Natural killer cell (primary cell): ENCODE measurements around the gene MRPS24. TPM values are rescaled to one million over a fixed set of nuclear protein-coding genes. Genes with fewer than 3 reads are reported as not detected.

Experiments
- ATAC-seq, 3 donors: fragments of 150-1000 bp in 2 of 3; fragments of 200-7000 bp in 1 of 3; cut with Tn5 transposase; 1 replicate in 1 of 3; 2 replicates in 2 of 3; pipeline ENCODE4 v1.10.0; 2021; ENCODE audit warnings: mild to moderate bottlenecking in 2 of 3, moderate library complexity in 2 of 3
- DNase-seq, 2 donors: peaks; one replicate each; pipeline versions ENCODE4 v3.0.0 to v3.0.0-alpha.2; 2013 to 2021; ENCODE audit warnings: mixed read lengths in 1 of 2
- H3K27ac ChIP-seq: one replicate; pipeline ENCODE4 v1.5.1; 2013; ENCODE audit warnings: mild to moderate bottlenecking, low read length
- H3K27me3 ChIP-seq: one replicate; pipeline ENCODE4 v1.6.1; 2013; ENCODE audit warnings: low read length; ENCODE audit not compliant: control insufficient read depth, insufficient read depth
- H3K36me3 ChIP-seq: one replicate; pipeline ENCODE4 v1.6.1; 2013; ENCODE audit warnings: low read length; ENCODE audit not compliant: control insufficient read depth, insufficient read depth
- H3K4me1 ChIP-seq: one replicate; pipeline ENCODE4 v1.6.1; 2013; ENCODE audit warnings: low read length; ENCODE audit not compliant: control insufficient read depth, insufficient read depth
- H3K4me3 ChIP-seq: one replicate; pipeline ENCODE4 v1.5.1; 2013; ENCODE audit warnings: low read length
- H3K9me3 ChIP-seq: one replicate; pipeline ENCODE4 v1.6.1; 2013; ENCODE audit warnings: low read length; ENCODE audit not compliant: control insufficient read depth, insufficient read depth
- H3K27ac Mint-ChIP-seq, 2 donors: one replicate each; pipeline ENCODE4 v1.8.0; 2022; ENCODE audit warnings: mild to moderate bottlenecking in 2 of 2, mixed read lengths in 2 of 2, moderate library complexity in 1 of 2
- H3K27me3 Mint-ChIP-seq, 2 donors: one replicate each; pipeline ENCODE4 v1.8.0; 2022; ENCODE audit warnings: low read depth in 2 of 2, mixed read lengths in 2 of 2
- H3K36me3 Mint-ChIP-seq: one replicate; pipeline ENCODE4 v1.8.0; 2022; ENCODE audit warnings: mixed read lengths
- H3K4me1 Mint-ChIP-seq, 2 donors: one replicate each; pipeline ENCODE4 v1.8.0; 2022; ENCODE audit warnings: mixed read lengths in 2 of 2
- H3K4me3 Mint-ChIP-seq: one replicate; pipeline ENCODE4 v1.8.0; 2022; ENCODE audit warnings: mild to moderate bottlenecking, moderate library complexity, mixed read lengths
- H3K9me3 Mint-ChIP-seq, 2 donors: one replicate each; pipeline ENCODE4 v1.8.0; 2022; ENCODE audit warnings: mixed read lengths in 2 of 2
- WGBS: methylation state at CpG from one replicate; pipeline ENCODE4 v1.1.7; 2013; ENCODE audit warnings: missing lambda C conversion rate; ENCODE audit not compliant: insufficient coverage; 5-methylcytosine and 5-hydroxymethylcytosine counted together
- intact Hi-C: fragments of 100-400 bp; cut with micrococcal nuclease; formaldehyde crosslinking; loops from one replicate; pipeline ENCODE4 v1.14.2; 2022
- total RNA-seq, 4 donors: library from RNA; stranded (reverse); fragments of 120-200 nt in 1 of 4; gene quantifications; one replicate each; pipeline versions ENCODE4 v1.2.3 to v1.2.4, GENCODE V29; 2013 to 2022
- TF ChIP-seq, protein P1 (sequence below): fragments of 200-600 bp; IDR thresholded peaks from one replicate; pipeline ENCODE4 v1.8.0; 2022; ENCODE audit warnings: antibody characterized with exemption

MRPS24 gene
- total RNA-seq, 3 donors from 2014 or later (not counting 1 experiment from before 2014, with no cell fraction given) = 34.8 to 37.4 (median 35.7) TPM

DNA sequence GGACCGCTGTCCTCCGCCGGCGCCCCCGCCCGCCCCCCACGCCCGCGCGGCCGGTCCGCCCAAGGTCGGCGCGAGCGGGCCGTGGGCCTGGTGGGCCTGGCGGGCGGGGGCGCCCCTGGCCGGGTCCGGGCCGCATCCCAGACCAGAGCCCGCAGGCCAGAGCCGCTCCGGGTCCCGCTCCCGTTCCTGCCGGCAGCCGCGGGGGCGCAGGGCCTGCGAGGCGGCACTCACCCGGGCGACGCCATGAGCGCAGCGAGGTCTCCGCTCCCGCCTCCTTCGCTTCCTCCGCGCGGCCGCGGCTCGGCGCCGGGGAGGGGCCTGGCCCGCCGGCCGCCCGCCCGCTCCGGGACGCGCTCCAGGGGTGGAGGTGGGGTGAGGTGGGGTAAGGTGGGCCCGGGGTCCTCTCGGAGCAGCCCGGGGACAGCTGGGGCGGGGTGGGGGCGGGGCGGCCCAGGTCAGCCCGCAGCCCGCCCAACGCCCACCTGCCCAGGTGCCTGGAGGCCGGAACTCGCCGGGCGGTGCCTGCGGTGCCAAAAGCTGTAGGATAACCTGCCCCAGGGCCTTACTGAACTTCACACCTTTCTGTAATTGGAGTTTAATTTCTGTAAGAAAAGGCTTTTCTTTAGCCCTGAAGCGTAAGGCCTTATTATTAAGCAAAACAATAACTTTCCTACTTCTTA, 37.2 kb upstream of the MRPS24 start, which contains the start of gene URGCP:
URGCP (minus strand) TSS at position 266 of the 680 bp plus-strand sequence; CDS start at position 245, 21 bp downstream.
- no peaks in the 10 kb centered on the region for H3K36me3 ChIP-seq
- H3K4me3 Mint-ChIP-seq = peak within 1 kb of the TSS; percentile 95
- WGBS = under 1% methylated on average over 72 of the region's 73 CpGs
- H3K36me3 Mint-ChIP-seq = no peaks in the 10 kb centered on the region
- no peaks in the 10 kb centered on the region for H3K9me3 Mint-ChIP-seq
- peak within 1 kb of the TSS; percentile 81 to 82 for H3K27ac Mint-ChIP-seq
- H3K27me3 Mint-ChIP-seq = no peaks in the 10 kb centered on the region
- no peak within 1 kb of the TSS for H3K27ac ChIP-seq
- intact Hi-C loops = no loop called here
- TF ChIP-seq, protein P1, sequence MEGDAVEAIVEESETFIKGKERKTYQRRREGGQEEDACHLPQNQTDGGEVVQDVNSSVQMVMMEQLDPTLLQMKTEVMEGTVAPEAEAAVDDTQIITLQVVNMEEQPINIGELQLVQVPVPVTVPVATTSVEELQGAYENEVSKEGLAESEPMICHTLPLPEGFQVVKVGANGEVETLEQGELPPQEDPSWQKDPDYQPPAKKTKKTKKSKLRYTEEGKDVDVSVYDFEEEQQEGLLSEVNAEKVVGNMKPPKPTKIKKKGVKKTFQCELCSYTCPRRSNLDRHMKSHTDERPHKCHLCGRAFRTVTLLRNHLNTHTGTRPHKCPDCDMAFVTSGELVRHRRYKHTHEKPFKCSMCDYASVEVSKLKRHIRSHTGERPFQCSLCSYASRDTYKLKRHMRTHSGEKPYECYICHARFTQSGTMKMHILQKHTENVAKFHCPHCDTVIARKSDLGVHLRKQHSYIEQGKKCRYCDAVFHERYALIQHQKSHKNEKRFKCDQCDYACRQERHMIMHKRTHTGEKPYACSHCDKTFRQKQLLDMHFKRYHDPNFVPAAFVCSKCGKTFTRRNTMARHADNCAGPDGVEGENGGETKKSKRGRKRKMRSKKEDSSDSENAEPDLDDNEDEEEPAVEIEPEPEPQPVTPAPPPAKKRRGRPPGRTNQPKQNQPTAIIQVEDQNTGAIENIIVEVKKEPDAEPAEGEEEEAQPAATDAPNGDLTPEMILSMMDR = no peak
- DNase-seq (peak; percentile 44 to 75), ATAC-seq (peak; percentile 87 to 96 (median 94))
- H3K4me1 Mint-ChIP-seq = peaks cover 18 to 36% of the 10 kb centered on the region in 2 donors
- no peaks in the 10 kb centered on the region for H3K9me3 ChIP-seq
- H3K4me1 ChIP-seq = peaks cover 13% of the 10 kb centered on the region
- peak within 1 kb of the TSS; percentile 46 for H3K4me3 ChIP-seq
- no peaks in the 10 kb centered on the region for H3K27me3 ChIP-seq

DNA sequence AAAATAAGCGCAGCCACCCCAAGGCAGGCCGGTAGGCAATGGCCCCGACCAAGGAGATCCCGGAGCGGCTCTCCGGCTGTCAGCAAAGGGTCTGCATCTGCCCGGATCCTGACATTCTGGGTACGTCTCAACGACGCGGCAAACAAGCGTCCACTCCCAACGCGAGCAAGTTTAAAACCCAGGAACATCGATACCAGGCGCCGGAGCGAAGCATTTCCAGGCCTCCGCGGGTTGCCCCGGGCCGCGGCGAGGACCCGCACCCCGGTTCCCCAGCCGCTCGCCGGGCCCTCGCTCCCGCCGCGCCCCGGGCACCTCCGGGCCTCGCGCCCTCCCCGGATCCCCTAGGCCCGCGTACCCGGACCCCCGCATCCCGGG, 36.6 kb upstream of the MRPS24 start:
- no peaks in the 10 kb centered on the region for H3K36me3 ChIP-seq
- peak; percentile 28 to 55 (median 45) for ATAC-seq
- TF ChIP-seq, protein P1 = no peak
- Mint-ChIP-seq H3K27ac (peak overlapping the region; percentile 81 to 82), H3K4me3 (peak overlapping the region; percentile 95), H3K9me3 (no peaks in the 10 kb centered on the region), H3K36me3 (no peaks in the 10 kb centered on the region), H3K27me3 (no peaks in the 10 kb centered on the region), H3K4me1 (peaks cover 18 to 37% of the 10 kb centered on the region in 2 donors)
- intact Hi-C loops = no loop called here
- under 1% methylated on average over 43 of the region's 43 CpGs for WGBS
- no peak overlapping the region for H3K27ac ChIP-seq
- H3K27me3 ChIP-seq = no peaks in the 10 kb centered on the region
- H3K9me3 ChIP-seq = no peaks in the 10 kb centered on the region
- peak in 1 of 2 donors; percentile 46 for DNase-seq
- peak overlapping the region; percentile 46 for H3K4me3 ChIP-seq
- peaks cover 13% of the 10 kb centered on the region for H3K4me1 ChIP-seq

DNA sequence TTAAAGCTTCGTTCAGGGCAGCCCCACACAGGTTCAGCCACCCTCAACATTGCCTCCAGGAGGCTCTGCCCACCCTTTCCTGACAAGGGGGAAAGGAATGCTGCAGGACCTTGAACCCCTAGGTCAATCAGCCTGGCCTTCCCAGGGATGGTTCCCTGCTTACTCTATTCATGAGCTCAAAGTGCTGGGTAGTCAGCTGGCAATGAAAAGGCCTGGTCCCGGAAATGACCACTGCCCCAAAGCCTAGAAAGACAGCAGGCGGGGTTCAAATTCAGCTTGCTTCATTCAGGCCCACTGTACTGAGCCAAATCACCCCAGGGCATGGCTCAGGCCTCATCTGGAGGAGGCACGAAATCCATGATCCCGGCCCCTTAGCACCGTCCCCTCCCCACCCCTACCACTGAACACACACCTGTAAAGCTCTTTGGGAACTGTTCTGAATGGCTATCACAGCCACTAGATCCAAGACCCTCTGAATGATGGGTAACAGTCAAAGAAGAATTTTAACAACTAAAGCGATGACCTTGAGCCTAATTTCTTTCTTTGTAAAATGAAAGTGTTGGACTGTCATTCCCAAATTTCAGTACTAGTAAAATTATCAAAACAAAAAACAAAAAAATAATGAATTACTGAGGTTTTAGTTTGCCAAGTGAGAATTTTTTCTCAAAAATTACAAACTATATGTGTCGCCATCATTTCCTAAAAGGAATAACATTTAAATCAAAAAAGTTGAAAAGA, 36.1 kb upstream of the MRPS24 start:
- intact Hi-C loops = no loop called here
- Histone ChIP-seq H3K36me3 (no peaks in the 10 kb centered on the region), H3K4me1 (peaks cover 13% of the 10 kb centered on the region), H3K9me3 (no peaks in the 10 kb centered on the region), H3K27ac (no peak overlapping the region), H3K27me3 (no peaks in the 10 kb centered on the region), H3K4me3 (peak overlapping the region; percentile 46)
- Mint-ChIP-seq H3K27ac (peak overlapping the region; percentile 81 to 82), H3K4me3 (peak overlapping the region; percentile 95), H3K9me3 (no peaks in the 10 kb centered on the region), H3K4me1 (peaks cover 18 to 37% of the 10 kb centered on the region in 2 donors), H3K27me3 (no peaks in the 10 kb centered on the region), H3K36me3 (no peaks in the 10 kb centered on the region)
- WGBS = 80% methylated on average over 6 of the region's 8 CpGs
- no peak for ATAC-seq
- no peak for DNase-seq
- TF ChIP-seq, protein P1 = no peak
